ENCODE measurements around the gene UST.

The UST gene

DNA sequence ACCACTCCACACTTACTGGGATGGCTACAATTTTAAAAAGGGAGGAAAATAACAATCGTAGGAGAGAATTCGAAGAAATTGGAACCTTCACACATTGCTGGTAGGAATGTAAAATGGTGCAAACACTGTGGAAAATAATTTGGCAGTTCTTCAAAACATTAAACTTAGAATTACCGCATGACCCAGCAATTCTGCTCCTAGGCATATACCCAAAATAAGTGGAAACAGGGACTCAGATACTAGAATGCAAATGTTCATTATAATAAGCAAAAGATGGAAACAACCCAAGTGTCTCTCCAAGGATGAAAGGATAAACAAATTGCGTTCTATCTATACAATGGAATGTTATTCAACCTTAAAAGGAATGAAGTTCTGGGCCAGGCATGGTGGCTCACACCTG lies 325.2 kb downstream of the UST start:
- TF ChIP-seq, protein P1, sequence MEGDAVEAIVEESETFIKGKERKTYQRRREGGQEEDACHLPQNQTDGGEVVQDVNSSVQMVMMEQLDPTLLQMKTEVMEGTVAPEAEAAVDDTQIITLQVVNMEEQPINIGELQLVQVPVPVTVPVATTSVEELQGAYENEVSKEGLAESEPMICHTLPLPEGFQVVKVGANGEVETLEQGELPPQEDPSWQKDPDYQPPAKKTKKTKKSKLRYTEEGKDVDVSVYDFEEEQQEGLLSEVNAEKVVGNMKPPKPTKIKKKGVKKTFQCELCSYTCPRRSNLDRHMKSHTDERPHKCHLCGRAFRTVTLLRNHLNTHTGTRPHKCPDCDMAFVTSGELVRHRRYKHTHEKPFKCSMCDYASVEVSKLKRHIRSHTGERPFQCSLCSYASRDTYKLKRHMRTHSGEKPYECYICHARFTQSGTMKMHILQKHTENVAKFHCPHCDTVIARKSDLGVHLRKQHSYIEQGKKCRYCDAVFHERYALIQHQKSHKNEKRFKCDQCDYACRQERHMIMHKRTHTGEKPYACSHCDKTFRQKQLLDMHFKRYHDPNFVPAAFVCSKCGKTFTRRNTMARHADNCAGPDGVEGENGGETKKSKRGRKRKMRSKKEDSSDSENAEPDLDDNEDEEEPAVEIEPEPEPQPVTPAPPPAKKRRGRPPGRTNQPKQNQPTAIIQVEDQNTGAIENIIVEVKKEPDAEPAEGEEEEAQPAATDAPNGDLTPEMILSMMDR (IDR thresholded peaks at IDR 0.05) = no peak
- no peak overlapping the region for H3K27ac ChIP-seq
- H3K36me3 ChIP-seq (ENCODE audit: control insufficient read depth, insufficient read depth, low read length) = no peaks in the 10 kb centered on the region
- no peaks in the 10 kb centered on the region for H3K9me3 ChIP-seq (ENCODE audit: control insufficient read depth, low read length)
- peaks cover 16% of the 10 kb centered on the region for H3K4me1 ChIP-seq
- no peak overlapping the region for H3K9ac ChIP-seq
- H3K79me2 ChIP-seq = no peaks in the 10 kb centered on the region
- no peak overlapping the region for H2AFZ ChIP-seq
- no peaks in the 10 kb centered on the region for H3K27me3 ChIP-seq (ENCODE audit: control insufficient read depth, insufficient read depth, low read length)
- no peak overlapping the region for H3K4me3 ChIP-seq (ENCODE audit: low read depth, low read length)
- H3K4me2 ChIP-seq (ENCODE audit: low read length) = no peak overlapping the region

DNA sequence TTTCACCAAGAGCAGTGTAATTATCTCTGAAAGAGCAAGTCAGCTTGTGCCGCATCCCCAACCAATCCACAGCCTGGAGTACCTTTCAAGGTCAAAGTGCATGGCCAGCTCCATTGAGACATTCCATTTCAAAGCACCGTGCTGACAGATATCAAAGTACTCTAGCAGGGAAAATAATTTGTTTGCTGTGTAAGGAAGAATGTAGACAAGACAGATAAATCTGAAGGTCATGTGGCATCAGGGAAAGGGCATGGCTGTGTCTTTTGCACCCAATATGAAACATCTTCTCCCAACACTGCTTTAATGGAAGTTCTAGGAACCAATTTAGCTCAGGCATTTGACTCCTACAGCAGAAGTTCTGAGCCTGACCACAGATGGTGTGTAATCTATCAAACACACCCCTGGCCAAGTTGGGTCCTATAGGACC lies 328.0 kb downstream of the UST start:
- Histone ChIP-seq H3K79me2 (no peaks in the 10 kb centered on the region), H3K4me3 (ENCODE audit: low read depth, low read length) (no peak overlapping the region), H3K9ac (no peak overlapping the region), H3K36me3 (ENCODE audit: control insufficient read depth, insufficient read depth, low read length) (no peaks in the 10 kb centered on the region), H3K27ac (peak overlapping the region; percentile 48), H2AFZ (peak overlapping the region; percentile 5), H3K27me3 (ENCODE audit: control insufficient read depth, insufficient read depth, low read length) (no peaks in the 10 kb centered on the region), H3K4me2 (ENCODE audit: low read length) (no peak overlapping the region), H3K9me3 (ENCODE audit: control insufficient read depth, low read length) (no peaks in the 10 kb centered on the region), H3K4me1 (peaks cover 16% of the 10 kb centered on the region)
- TF ChIP-seq, protein P1 (IDR thresholded peaks at IDR 0.05) = no peak

DNA sequence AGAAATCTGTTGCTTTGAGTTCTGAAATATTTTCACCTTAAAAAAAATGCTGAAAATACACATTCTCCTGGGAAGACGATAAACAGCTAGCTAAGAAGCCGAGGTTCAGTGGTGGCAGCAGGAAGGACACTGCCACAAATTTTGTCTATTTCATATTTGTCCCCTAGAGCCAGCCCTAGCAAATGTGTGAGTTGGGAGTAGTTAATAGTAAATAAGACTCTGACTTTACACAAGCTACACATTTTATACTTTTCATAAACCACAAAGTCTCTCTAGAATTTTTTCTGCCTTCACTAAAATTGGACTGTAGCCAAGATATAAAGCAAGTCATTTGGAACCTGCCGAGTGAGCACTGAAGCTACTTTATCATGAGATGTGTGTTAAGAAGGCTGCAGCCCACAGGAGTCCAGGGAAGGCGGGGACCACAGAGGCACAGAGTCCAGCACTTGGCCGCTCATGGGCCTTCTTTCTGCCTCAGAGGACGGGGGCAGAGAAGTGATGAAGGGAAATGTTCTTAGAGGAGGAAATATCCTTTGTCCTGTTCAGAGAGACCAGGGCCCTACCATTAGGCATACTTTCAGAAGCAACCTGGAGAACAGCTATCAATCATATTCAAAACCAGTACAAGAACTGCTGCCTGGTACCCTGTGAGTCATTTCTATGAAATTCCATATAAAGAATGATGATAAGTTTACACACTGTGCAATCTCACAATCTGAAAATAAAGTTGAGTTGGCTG lies 329.0 kb downstream of the UST start:
- H2AFZ ChIP-seq = no peak overlapping the region
- no peaks in the 10 kb centered on the region for H3K9me3 ChIP-seq (ENCODE audit: control insufficient read depth, low read length)
- H3K9ac ChIP-seq = no peak overlapping the region
- H3K36me3 ChIP-seq (ENCODE audit: control insufficient read depth, insufficient read depth, low read length) = no peaks in the 10 kb centered on the region
- no peaks in the 10 kb centered on the region for H3K79me2 ChIP-seq
- peaks cover 18% of the 10 kb centered on the region for H3K4me1 ChIP-seq
- H3K4me2 ChIP-seq (ENCODE audit: low read length) = no peak overlapping the region
- no peaks in the 10 kb centered on the region for H3K27me3 ChIP-seq (ENCODE audit: control insufficient read depth, insufficient read depth, low read length)
- no peak overlapping the region for H3K27ac ChIP-seq
- H3K4me3 ChIP-seq (ENCODE audit: low read depth, low read length) = no peak overlapping the region
- TF ChIP-seq, protein P1 (IDR thresholded peaks at IDR 0.05) = no peak

DNA sequence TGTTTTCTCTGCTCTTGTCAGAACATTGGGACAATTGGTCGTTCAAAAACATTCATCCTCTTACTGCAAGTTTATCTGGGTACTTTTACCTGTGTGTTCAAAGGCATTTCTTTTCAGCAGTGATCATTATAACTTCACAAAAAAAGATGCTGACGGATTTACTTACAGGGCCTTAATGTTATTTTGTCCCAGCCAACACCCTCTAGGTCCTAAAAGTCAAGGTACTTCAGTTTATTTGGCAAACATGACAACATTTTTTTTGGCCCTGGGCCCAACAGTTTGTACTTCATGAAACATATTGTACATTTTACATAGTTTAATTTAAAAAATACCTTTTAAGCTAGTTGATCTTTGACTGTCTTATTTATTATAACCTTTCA lies 329.5 kb downstream of the UST start:
- Histone ChIP-seq H3K79me2 (no peaks in the 10 kb centered on the region), H3K27ac (no peak overlapping the region), H3K9ac (no peak overlapping the region), H3K36me3 (ENCODE audit: control insufficient read depth, insufficient read depth, low read length) (no peaks in the 10 kb centered on the region), H3K4me2 (ENCODE audit: low read length) (no peak overlapping the region), H3K4me3 (ENCODE audit: low read depth, low read length) (no peak overlapping the region), H3K9me3 (ENCODE audit: control insufficient read depth, low read length) (no peaks in the 10 kb centered on the region), H2AFZ (no peak overlapping the region), H3K27me3 (ENCODE audit: control insufficient read depth, insufficient read depth, low read length) (no peaks in the 10 kb centered on the region), H3K4me1 (peaks cover 18% of the 10 kb centered on the region)
- TF ChIP-seq, protein P1 (IDR thresholded peaks at IDR 0.05) = no peak

DNA sequence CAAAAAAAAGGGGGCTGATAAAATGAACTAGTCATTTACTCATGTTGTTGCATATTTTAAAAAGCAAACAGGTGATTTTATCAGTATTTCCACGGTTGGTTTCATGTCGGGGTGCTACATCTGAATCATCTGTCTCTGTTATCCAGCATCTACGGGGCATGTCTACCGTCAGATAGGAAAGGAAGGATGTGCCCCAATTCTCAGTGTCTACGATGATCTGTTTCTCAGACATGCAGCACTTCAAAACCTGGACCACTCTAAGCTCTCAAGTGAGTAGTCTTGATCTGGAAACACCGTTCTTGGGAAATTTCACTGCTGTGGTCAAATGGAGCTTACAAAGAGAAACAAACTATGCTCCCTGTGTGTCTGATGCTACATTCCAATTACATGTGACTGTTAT lies 330.4 kb downstream of the UST start:
- no peaks in the 10 kb centered on the region for H3K79me2 ChIP-seq
- peak overlapping the region; percentile 45 for H3K4me2 ChIP-seq (ENCODE audit: low read length)
- TF ChIP-seq, protein P1 (IDR thresholded peaks at IDR 0.05) = no peak
- H3K27me3 ChIP-seq (ENCODE audit: control insufficient read depth, insufficient read depth, low read length) = no peaks in the 10 kb centered on the region
- no peak overlapping the region for H3K4me3 ChIP-seq (ENCODE audit: low read depth, low read length)
- H3K9ac ChIP-seq = no peak overlapping the region
- no peaks in the 10 kb centered on the region for H3K36me3 ChIP-seq (ENCODE audit: control insufficient read depth, insufficient read depth, low read length)
- H2AFZ ChIP-seq = no peak overlapping the region
- no peaks in the 10 kb centered on the region for H3K9me3 ChIP-seq (ENCODE audit: control insufficient read depth, low read length)
- no peak overlapping the region for H3K27ac ChIP-seq
- H3K4me1 ChIP-seq = peaks cover 18% of the 10 kb centered on the region

Data from parathyroid adenoma (tissue), 2 donors.